ENCODE results near the gene TSGA10IP.

TSGA10IP gene

DNA sequence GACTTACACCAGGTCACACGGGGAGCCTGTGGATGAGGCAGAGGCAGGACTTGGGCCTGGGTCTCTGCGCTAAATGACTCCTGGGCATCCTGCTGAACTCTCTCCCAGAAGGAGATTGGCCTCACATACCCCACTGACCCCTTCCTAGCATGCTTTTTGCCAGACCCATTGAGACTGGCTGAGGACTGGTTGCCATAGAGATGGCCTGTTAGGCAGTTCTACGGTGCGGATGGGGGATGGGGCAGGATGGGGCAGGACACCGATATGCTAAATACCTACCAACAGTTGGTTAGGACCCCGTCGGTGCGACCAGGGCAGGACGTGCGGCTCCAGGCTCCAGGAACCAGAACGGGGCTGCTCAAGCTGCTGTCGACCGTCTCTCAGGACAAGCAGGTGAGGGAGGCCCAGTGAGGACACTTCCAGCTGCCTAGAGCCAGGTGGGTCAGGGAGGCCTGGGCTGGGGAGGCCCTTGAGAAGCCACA, at the start of gene TSGA10IP:
TSS of gene TSGA10IP (plus strand) at position 51 of the 482 bp plus-strand sequence. CDS start at position 247, 196 bp downstream.
- Mint-ChIP-seq H3K27ac (ENCODE audit: low read depth) (no peak within 1 kb of the TSS), H3K36me3 (ENCODE audit: insufficient read depth) (no peaks in the 10 kb centered on the region), H3K27me3 (peaks cover 3% of the 10 kb centered on the region), H3K4me1 (no peaks in the 10 kb centered on the region), H3K4me3 (no peak within 1 kb of the TSS), H3K9me3 (no peaks in the 10 kb centered on the region)
- DNase-seq (ENCODE audit: low spot score in 2 of 2) (no peak), ATAC-seq (replicated peaks; ENCODE audit: extremely low read depth, poor library complexity, severe bottlenecking) (no peak)

DNA sequence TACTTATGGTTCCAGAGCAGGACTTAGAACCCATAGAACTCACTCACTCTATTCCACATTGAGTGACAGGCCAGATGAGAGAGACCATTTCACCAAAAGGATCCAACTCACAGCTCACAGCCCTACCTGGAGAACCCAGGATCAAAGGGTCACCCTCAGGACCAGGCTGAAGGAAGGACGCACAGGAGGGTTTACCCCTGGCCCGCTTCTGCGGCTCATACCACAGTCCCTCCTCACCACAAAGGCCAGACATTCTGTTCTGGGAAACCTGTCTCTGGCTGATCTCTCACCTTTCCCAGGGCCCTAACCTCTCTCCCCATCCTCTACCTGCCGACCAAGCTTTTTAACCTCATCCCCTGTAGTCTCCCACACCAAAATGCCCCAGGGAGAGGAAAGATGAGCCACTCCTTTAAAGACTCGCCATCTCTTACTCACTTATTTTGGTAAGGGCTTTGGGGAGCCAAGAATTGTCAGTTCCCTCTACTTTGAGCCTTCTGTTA, 49.7 kb upstream of the TSGA10IP start:
- H3K36me3 Mint-ChIP-seq (ENCODE audit: insufficient read depth) = peaks cover under 1% of the 10 kb centered on the region
- H3K27me3 Mint-ChIP-seq = no peaks in the 10 kb centered on the region
- H3K9me3 Mint-ChIP-seq = no peaks in the 10 kb centered on the region
- DNase-seq (ENCODE audit: low spot score in 2 of 2) (no peak), ATAC-seq (replicated peaks; ENCODE audit: extremely low read depth, poor library complexity, severe bottlenecking) (no peak)
- H3K4me1 Mint-ChIP-seq = peaks cover 31% of the 10 kb centered on the region
- no peak overlapping the region for H3K4me3 Mint-ChIP-seq
- H3K27ac Mint-ChIP-seq (ENCODE audit: low read depth) = no peak overlapping the region

DNA sequence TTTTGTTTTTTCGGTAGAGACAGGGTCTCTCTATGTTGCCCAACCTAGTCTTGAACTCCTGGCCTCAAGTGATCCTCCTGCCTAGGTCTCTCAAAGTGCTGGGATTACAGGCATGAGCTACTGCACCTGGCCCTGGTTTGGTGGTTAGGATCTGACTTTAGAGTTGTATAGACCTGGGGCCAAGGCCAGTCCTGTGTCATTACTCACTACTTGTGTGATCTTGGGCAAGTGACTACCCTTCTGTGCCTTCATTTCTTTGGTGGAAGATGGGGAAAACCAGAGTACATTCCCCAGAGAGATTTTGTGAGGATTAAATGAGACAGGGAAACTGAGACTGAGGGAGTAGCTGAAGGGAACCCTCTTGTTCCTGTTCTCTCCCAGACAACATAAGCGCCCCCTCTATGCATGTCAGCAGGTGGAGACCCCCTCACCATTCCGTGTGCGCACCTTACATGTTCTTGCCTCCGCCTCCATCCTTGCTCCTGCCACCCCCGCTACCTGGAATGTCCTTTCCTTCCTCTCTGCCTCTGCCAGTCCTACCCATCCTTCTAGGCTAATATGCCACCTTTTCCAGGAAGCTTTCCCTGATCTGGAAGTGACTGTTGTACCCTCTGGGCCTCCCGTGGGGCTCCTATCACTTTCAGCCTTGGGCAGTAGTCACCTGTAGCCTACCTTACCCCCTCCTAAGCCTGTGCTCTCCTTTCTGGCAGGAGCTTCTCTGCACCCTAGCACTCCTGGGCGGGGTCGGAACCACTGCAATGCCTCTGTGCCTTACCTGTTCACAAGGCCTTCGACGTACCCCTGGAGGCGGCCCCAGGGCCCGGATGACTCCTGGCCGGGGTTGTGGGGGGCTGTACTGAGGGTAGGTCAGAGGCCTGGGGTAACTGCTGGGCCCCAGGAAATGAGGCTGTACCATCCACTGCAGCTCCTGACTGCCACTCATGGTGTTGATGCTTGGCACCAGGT, 49.0 kb upstream of the TSGA10IP start:
- no peaks in the 10 kb centered on the region for H3K27me3 Mint-ChIP-seq
- no peaks in the 10 kb centered on the region for H3K9me3 Mint-ChIP-seq
- H3K27ac Mint-ChIP-seq (ENCODE audit: low read depth) = no peak overlapping the region
- no peak overlapping the region for H3K4me3 Mint-ChIP-seq
- DNase-seq (ENCODE audit: low spot score in 2 of 2) = no peak
- peaks cover 3% of the 10 kb centered on the region for H3K36me3 Mint-ChIP-seq (ENCODE audit: insufficient read depth)
- ATAC-seq (replicated peaks; ENCODE audit: extremely low read depth, poor library complexity, severe bottlenecking) = no peak
- H3K4me1 Mint-ChIP-seq = peaks cover 31% of the 10 kb centered on the region

DNA sequence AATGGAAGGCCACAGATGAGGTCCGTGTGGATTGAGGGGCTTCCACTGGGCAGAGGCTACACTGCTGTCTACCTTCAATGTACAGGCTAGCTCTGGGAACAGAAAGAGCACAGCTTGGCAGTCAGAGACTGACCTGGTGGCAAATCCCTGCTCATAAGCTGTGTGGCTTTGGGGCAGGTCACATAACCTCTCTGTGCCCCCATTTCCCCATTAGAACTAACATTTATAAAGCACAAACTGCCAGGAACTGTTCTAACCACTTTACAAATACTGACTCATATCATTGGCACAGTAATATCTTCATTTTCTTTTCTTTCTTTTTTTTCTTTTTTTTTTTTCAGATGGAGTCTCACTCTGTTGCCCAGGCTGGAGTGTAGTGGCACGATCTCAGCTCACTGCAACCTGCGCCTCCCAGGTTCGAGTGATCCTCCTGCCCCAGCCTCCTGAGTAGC, 48.2 kb upstream of the TSGA10IP start:
- Mint-ChIP-seq H3K4me1 (peaks cover 31% of the 10 kb centered on the region), H3K27me3 (no peaks in the 10 kb centered on the region), H3K27ac (ENCODE audit: low read depth) (no peak overlapping the region), H3K4me3 (no peak overlapping the region), H3K9me3 (no peaks in the 10 kb centered on the region), H3K36me3 (ENCODE audit: insufficient read depth) (peaks cover 6% of the 10 kb centered on the region)
- DNase-seq (ENCODE audit: low spot score in 2 of 2) = no peak
- ATAC-seq (replicated peaks; ENCODE audit: extremely low read depth, poor library complexity, severe bottlenecking) = no peak

DNA sequence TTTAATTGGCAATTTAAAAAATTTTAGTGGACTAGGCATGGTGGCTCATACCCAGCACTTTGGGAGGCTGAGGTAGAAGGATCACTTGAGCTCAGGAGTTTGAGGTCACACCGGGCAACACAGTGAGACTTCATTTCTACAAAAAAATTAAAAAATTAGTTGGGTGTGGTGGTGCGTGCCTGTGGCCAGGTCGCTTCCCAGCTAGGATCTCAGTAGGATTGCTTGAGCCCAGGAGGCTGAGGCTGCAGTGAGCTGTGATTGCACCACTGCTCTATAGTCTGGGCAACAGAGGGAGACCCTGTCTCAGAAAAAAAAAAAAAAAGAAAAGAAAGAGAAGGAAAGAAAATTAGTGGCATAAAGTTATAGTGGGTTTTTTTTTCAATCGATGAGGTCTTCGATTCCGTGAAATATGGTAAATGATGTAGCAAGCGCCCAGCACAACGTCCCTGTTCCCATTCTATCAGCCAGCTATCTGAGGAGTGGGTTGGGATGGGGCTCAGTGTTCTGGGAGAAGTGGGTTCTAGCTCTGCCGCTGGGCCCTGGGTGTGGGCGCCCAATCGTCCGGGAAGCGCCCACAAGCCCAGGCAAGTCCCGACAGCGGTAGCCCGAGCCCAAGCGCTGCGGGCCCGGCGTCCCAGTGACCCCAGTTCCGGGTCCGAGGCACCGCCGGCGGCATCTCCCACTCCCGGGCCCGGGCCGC, 46.5 kb upstream of the TSGA10IP start:
- H3K36me3 Mint-ChIP-seq (ENCODE audit: insufficient read depth) = peaks cover 9% of the 10 kb centered on the region
- H3K9me3 Mint-ChIP-seq = no peaks in the 10 kb centered on the region
- peaks cover 24% of the 10 kb centered on the region for H3K4me1 Mint-ChIP-seq
- DNase-seq (ENCODE audit: low spot score in 2 of 2) (no peak), ATAC-seq (replicated peaks; ENCODE audit: extremely low read depth, poor library complexity, severe bottlenecking) (no peak)
- H3K4me3 Mint-ChIP-seq = peak overlapping the region; percentile 63
- no peaks in the 10 kb centered on the region for H3K27me3 Mint-ChIP-seq
- H3K27ac Mint-ChIP-seq (ENCODE audit: low read depth) = peak overlapping the region; percentile 74

DNA sequence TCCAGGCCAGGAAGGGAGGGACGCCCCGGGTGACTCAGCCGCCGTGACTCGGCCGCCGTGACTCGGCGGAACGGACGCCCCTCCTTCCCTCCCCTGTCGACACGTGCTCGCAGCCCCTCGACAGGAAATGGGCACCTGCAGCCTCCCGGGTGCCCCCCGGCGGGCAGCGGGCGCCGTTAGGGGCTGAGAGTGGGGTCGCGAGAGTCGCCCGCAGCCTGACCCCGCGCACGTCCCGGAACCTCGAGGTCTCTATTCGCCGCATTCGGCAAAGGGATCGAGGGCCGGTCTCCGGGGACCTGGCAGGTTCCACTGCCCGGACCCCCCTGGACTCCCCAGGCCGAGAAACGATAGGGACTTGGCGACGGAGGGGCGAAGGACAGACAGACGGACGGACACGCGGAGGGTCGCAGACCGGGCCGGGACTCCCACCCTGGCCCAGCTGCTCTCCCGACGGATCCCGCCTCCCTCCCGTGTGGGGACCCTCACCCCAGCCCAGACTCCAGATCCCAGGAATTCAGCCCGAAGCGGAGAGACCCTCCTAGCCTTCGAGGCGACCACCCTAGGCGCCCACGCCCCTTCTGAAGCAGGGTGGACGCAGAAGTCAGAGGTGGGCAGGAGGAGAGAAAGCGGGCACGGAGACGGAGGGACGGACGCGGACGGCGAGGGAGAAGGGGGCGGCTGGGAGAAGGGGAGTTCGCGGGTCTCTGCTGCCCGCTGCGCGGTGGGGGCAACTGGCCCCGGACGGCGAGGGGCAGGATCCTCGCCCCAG, 45.7 kb upstream of the TSGA10IP start:
- Mint-ChIP-seq H3K27me3 (no peaks in the 10 kb centered on the region), H3K27ac (ENCODE audit: low read depth) (no peak overlapping the region), H3K4me3 (peak overlapping the region; percentile 61), H3K9me3 (no peaks in the 10 kb centered on the region), H3K4me1 (peaks cover 18% of the 10 kb centered on the region), H3K36me3 (ENCODE audit: insufficient read depth) (peaks cover 9% of the 10 kb centered on the region)
- DNase-seq (ENCODE audit: low spot score in 2 of 2) (no peak), ATAC-seq (replicated peaks; ENCODE audit: extremely low read depth, poor library complexity, severe bottlenecking) (no peak)

DNA sequence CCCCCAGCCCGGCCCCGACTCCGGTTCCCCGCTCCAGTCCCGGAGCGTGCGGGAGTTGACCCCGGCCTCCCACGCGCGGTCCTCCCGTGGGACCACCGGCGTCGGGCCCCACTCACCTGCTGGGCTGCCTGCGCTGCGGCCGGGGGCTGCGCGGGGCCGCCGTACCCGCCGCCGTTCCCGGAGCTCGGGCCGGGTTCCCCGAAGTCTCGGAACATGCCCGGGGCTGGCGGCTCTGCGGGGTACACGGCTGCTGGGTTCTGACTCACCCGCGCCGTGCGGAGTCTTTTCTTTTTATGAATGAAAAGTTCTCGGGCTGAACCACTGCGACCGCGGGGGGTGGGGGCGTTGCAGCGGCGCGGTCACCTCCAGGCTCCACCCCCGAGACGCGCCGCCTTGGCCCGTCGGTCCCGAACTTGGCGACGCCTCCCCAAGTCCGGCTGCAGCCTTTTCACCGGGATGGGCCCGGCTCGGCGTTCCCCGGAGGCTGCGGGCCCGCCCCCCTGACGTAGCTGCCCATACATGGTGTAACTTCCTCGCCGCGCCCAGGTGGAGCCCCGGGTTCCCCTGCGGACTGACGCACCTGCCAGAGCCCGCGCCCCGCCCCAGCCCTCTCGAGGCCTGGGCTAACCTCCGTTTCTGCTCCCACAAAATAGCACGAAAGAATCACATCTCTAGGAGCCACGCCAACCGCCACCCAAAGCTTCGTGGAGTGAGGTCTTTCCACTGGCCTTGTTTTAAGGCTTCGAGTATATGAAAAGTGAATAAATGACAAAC, 45.0 kb upstream of the TSGA10IP start, which contains the start of gene FOSL1:
TSS of gene FOSL1 (minus strand) at position 264 of the 774 bp plus-strand sequence. CDS start at position 215, 49 bp downstream.
- H3K27me3 Mint-ChIP-seq = no peaks in the 10 kb centered on the region

DNA sequence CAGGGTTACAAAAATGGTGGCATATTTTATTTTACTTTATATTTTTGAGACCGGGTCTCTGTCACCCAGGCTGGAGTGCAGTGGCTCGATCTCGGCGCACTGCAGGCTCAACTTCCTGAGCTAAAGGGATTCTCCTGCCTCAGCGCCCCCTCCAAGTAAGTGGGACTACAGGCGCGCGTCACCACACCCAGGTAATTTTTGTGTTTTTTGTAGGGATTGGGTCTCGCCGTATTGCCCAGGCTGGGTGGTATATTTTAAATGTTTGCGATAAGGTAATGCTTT, 44.4 kb upstream of the TSGA10IP start:
- peaks cover 9% of the 10 kb centered on the region for H3K36me3 Mint-ChIP-seq (ENCODE audit: insufficient read depth)
- peak overlapping the region; percentile 61 for H3K4me3 Mint-ChIP-seq
- ATAC-seq (replicated peaks; ENCODE audit: extremely low read depth, poor library complexity, severe bottlenecking) (no peak), DNase-seq (ENCODE audit: low spot score in 2 of 2) (no peak)
- no peaks in the 10 kb centered on the region for H3K27me3 Mint-ChIP-seq
- no peak overlapping the region for H3K27ac Mint-ChIP-seq (ENCODE audit: low read depth)
- H3K4me1 Mint-ChIP-seq = peaks cover 11% of the 10 kb centered on the region
- no peaks in the 10 kb centered on the region for H3K9me3 Mint-ChIP-seq

More for the DNA sequence above, 45.0 kb upstream of the TSGA10IP start, which contains the start of gene FOSL1:
- Mint-ChIP-seq H3K36me3 (ENCODE audit: insufficient read depth) (peaks cover 9% of the 10 kb centered on the region), H3K4me3 (peak within 1 kb of the TSS; percentile 61), H3K9me3 (no peaks in the 10 kb centered on the region), H3K27ac (ENCODE audit: low read depth) (no peak within 1 kb of the TSS), H3K4me1 (peaks cover 16% of the 10 kb centered on the region)
- DNase-seq (ENCODE audit: low spot score in 2 of 2) = peak; percentile 83 to 85
- ATAC-seq (replicated peaks; ENCODE audit: extremely low read depth, poor library complexity, severe bottlenecking) = peak; percentile 93

DNA sequence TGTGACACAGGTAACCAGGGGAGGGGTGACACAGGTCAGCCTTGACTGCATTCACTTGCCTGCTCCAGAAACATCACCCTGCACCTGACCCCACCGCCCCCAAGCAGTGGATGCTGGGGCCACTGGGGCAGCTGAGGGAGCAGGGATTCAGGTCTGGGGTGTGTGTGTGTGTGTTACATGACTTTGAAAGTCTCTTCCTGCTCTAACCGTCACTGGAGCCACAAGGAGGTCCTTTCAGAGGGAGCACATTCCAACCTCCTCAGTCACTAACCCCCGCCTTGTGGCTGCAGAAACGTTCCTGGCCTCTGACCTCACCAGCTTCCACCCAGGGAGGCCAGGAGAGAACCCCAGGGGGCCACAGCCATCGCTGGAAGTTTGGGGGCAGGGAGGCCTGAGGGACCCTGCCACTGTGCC, 42.2 kb upstream of the TSGA10IP start:
- Mint-ChIP-seq H3K4me3 (no peak overlapping the region), H3K4me1 (peaks cover 10% of the 10 kb centered on the region), H3K9me3 (no peaks in the 10 kb centered on the region), H3K27ac (ENCODE audit: low read depth) (no peak overlapping the region), H3K36me3 (ENCODE audit: insufficient read depth) (peaks cover 9% of the 10 kb centered on the region), H3K27me3 (no peaks in the 10 kb centered on the region)
- DNase-seq (ENCODE audit: low spot score in 2 of 2) = no peak
- no peak for ATAC-seq (replicated peaks; ENCODE audit: extremely low read depth, poor library complexity, severe bottlenecking)

DNA sequence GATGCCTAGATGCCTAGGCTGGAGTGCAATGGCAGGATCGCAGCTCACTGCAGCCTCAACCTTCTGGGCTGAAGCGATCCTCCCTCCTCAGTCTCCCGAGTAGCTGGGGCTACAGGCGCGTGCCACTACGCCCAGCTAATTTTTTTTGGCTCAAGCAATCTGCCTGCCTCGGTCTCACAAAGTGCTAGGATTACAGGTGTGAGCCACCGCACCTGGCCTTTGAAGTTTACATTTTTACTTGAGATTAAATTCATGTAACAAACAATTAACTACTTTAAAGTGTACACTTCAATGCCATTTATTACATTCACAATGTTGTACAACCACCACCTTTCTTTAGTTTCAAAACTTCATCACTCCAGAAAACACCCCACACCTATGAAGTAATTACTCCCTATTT, 41.6 kb upstream of the TSGA10IP start:
- H3K4me3 Mint-ChIP-seq = no peak overlapping the region
- no peaks in the 10 kb centered on the region for H3K9me3 Mint-ChIP-seq
- DNase-seq (ENCODE audit: low spot score in 2 of 2) (no peak), ATAC-seq (replicated peaks; ENCODE audit: extremely low read depth, poor library complexity, severe bottlenecking) (no peak)
- peaks cover 8% of the 10 kb centered on the region for H3K4me1 Mint-ChIP-seq
- H3K27ac Mint-ChIP-seq (ENCODE audit: low read depth) = no peak overlapping the region
- no peaks in the 10 kb centered on the region for H3K27me3 Mint-ChIP-seq
- peaks cover 9% of the 10 kb centered on the region for H3K36me3 Mint-ChIP-seq (ENCODE audit: insufficient read depth)

DNA sequence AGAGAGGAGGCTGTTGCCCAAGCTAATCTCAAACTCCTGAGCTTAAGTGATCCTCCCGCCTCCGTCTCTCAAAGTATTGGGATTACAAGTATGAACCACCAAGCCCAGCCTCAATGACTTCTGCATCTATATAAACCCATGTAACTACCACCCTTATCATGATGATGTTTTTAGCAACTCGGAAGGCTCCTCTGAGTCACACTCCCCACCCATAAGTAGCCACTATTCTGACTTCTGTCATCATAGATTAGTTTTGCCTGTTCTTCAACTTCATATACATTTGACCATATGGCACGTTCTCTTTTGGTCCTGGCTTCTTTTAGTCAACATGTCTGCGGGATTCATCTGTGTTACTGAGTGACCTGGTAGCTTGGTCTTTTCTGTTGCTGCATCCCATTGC, 38.7 kb upstream of the TSGA10IP start:
- Mint-ChIP-seq H3K27me3 (peaks cover 4% of the 10 kb centered on the region), H3K36me3 (ENCODE audit: insufficient read depth) (peaks cover 6% of the 10 kb centered on the region), H3K9me3 (no peaks in the 10 kb centered on the region), H3K4me3 (no peak overlapping the region), H3K4me1 (peaks cover 6% of the 10 kb centered on the region), H3K27ac (ENCODE audit: low read depth) (no peak overlapping the region)
- no peak for DNase-seq (ENCODE audit: low spot score in 2 of 2)
- ATAC-seq (replicated peaks; ENCODE audit: extremely low read depth, poor library complexity, severe bottlenecking) = no peak
